ENCODE measurements around the gene ZNF200.
"Not testable (repeated sequence)": the region's sequence is repeated elsewhere in the genome, so short reads cannot be mapped to it uniquely, and the experiment has no call there.

ZNF200 gene

DNA sequence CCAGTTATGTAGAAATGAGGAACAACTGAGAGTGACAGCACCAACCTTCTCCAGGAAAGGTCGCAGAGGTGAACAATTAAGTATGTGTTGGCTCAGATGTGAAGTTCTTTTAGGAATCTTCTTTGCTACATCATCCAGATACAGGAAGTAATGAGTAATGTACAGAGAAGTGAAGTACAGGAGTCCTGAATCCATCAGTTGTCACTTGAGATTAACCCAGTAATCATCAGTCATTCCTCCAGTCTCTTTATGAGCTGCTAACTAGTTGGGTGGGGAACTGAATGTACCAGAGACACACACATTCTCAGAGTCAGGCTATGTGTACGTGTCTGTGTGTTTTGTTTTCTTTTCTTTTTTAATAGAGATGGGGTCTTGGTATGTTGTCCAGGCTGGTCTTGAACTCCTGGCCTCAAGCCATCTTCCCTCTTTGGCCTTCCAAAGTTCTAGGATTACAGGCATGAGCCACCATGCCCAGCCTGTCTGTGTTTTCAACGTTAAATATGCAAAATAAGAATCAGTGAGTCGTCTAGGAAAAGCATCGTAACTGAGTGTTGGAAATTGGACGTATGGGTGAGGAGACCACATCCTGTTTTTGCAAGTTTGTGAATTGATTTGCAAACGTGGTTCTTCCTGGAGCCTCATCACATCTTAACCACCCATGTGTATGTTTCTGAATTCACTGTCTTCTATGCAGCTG lies 19.9 kb downstream of the ZNF200 start:
- Histone ChIP-seq H3K36me3 (ENCODE audit: control insufficient read depth, insufficient read depth, low read length) (no peaks in the 10 kb centered on the region), H3K9me3 (ENCODE audit: control insufficient read depth, low read length) (no peaks in the 10 kb centered on the region), H3K9ac (ENCODE audit: low read length) (no peak overlapping the region), H3K27me3 (ENCODE audit: control insufficient read depth, insufficient read depth, low read length) (no peaks in the 10 kb centered on the region), H3K4me3 (ENCODE audit: low read length) (no peak overlapping the region), H3K4me1 (ENCODE audit: control insufficient read depth, insufficient read depth, low read length) (no peaks in the 10 kb centered on the region)

DNA sequence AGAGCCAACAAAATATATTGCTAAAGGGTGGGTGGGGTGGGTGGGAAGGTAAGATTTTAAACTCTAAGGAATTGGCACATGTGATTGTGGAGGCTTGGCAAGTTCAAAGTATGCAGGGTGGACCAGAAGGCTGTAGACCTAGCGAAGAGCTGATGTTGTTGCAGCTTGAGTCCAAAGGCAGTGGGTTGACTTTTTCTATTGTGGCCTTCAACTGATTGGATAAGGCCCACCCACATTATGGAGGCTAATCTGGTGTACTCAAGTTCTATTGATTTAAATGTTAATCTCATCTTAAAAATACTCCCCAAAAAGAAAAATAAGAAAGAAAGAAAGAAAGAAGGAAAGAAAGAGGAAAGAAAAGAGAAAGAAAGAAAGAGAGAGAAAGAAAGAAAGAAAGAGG lies 22.4 kb downstream of the ZNF200 start:
- H3K9ac ChIP-seq (ENCODE audit: low read length), result no peak overlapping the region
- H3K4me3 ChIP-seq (ENCODE audit: low read length), result no peak overlapping the region
- H3K36me3 ChIP-seq (ENCODE audit: control insufficient read depth, insufficient read depth, low read length), result no peaks in the 10 kb centered on the region
- no peaks in the 10 kb centered on the region for H3K27me3 ChIP-seq (ENCODE audit: control insufficient read depth, insufficient read depth, low read length)
- H3K9me3 ChIP-seq (ENCODE audit: control insufficient read depth, low read length), result no peaks in the 10 kb centered on the region
- no peaks in the 10 kb centered on the region for H3K4me1 ChIP-seq (ENCODE audit: control insufficient read depth, insufficient read depth, low read length)

DNA sequence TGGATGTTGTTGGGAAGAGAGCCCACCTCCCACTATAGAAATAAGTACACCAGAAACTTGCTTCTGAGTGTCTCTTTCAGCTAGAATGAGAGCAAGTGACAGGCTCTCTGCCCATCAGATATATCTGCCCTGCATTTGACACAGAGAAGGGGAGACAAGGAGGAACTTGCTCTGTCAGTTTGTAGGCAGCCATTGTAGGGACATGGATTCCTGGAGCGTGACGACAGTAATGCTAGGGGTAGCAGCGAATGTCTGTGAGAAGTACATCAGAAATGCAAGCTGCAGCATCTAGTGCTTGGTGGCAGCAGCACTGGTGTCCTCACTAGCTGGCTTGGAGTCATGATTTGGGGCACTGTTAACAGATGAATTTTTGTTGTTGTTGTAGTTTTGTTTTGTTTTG lies 23.0 kb downstream of the ZNF200 start:
- Histone ChIP-seq H3K36me3 (ENCODE audit: control insufficient read depth, insufficient read depth, low read length) (no peaks in the 10 kb centered on the region), H3K9me3 (ENCODE audit: control insufficient read depth, low read length) (no peaks in the 10 kb centered on the region), H3K27me3 (ENCODE audit: control insufficient read depth, insufficient read depth, low read length) (no peaks in the 10 kb centered on the region), H3K4me1 (ENCODE audit: control insufficient read depth, insufficient read depth, low read length) (no peaks in the 10 kb centered on the region), H3K4me3 (ENCODE audit: low read length) (no peak overlapping the region), H3K9ac (ENCODE audit: low read length) (no peak overlapping the region)

DNA sequence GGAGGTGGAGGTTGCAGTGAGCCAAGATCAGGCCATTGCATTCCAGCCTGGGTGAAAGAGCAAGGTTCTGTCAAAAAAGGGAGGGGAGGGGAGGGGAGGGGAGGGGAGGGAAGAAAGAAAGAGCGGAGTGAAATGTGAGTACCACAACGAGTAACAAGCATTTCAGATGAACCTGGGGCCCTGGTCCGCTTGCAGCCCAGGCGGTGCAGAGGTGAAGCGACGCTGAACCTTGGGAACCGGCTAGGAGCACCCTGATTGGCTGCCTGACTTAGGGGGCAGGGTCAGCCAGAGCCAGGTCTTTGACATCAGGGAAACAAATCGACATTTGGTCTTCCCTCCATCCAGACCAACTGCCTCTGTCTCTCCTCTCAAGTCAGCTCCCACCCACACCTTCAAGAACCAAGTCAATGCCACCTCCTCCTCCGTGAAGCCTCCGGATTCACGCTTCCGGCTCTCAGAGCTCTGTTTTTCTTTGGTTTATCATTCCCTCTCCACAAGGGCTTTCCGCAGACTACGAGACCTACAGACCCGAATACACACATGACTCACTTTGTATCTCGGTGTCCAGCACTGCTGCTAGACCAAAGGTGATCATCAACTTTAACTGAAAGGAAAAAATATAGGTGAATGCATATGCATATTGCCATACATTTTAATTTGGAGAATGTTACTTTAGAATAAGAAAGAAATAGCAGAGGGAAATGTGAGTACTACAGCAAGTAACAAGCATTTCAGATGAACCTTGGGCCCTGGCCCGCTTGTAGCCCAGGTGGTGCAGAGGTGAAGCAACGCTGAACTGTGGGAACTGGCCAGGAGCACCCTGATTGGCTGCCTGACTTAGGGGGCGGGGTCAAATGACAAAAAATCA lies 27.6 kb downstream of the ZNF200 start:
- Histone ChIP-seq H3K4me1 (ENCODE audit: control insufficient read depth, insufficient read depth, low read length) (no peaks in the 10 kb centered on the region), H3K9ac (ENCODE audit: low read length) (no peak overlapping the region), H3K9me3 (ENCODE audit: control insufficient read depth, low read length) (no peaks in the 10 kb centered on the region), H3K27me3 (ENCODE audit: control insufficient read depth, insufficient read depth, low read length) (no peaks in the 10 kb centered on the region), H3K4me3 (ENCODE audit: low read length) (no peak overlapping the region), H3K36me3 (ENCODE audit: control insufficient read depth, insufficient read depth, low read length) (no peaks in the 10 kb centered on the region)

DNA sequence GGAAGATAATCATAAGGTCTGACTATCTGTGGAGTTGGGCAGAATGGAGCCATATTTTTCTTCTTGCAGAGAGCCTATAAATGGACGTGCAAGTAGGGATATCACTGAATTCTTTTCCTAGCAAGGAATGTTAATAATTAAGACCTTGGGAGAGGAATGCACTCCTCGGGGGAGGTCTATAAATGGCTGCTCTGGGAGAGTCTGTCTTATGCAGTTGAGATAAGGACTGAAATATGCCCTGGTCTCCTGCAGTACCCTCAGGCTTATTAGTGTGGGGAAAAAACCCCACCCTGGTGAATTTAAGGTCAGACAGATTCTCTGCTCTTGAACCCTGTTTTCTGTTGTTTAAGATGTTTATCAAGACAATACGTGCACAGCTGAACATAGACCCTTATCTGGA lies 29.0 kb downstream of the ZNF200 start:
- not testable (repeated sequence) for H3K4me3 ChIP-seq (ENCODE audit: low read length); H3K9me3 ChIP-seq (ENCODE audit: control insufficient read depth, low read length); H3K9ac ChIP-seq (ENCODE audit: low read length); H3K36me3 ChIP-seq (ENCODE audit: control insufficient read depth, insufficient read depth, low read length); H3K27me3 ChIP-seq (ENCODE audit: control insufficient read depth, insufficient read depth, low read length); H3K4me1 ChIP-seq (ENCODE audit: control insufficient read depth, insufficient read depth, low read length)

DNA sequence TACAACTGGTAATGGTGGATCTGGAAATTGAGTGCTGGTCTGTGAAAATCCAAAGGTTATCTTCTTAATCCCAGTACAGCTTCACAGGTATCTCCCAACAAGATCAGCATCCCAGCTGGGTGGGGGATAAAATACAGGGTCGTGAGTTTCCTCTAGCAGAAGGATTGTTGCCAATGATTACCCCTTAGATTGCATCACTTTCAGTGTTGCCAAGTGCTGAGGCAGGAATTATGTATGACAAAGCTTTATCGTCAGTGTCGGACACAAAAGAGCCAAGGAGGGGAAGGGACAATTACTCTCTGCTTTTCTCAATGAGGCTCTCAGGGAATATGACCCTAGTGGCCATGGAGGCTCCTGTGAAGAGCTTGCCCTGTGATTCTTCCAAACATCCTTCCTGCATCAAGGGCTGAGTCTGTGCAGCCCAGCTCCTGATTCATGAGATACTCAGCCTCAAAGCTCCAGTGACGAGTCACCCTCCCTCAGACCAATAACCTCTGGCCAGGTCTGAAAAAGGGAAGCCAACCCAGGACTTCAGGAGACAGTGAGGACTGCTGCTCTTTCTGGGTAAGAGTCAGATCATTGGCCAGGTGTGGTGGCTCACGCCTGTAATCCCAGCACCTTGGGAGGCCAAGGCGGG lies 31.9 kb downstream of the ZNF200 start:
- Histone ChIP-seq H3K27me3 (ENCODE audit: control insufficient read depth, insufficient read depth, low read length) (peaks cover 9% of the 10 kb centered on the region), H3K9me3 (ENCODE audit: control insufficient read depth, low read length) (no peaks in the 10 kb centered on the region), H3K4me3 (ENCODE audit: low read length) (no peak overlapping the region), H3K36me3 (ENCODE audit: control insufficient read depth, insufficient read depth, low read length) (no peaks in the 10 kb centered on the region), H3K4me1 (ENCODE audit: control insufficient read depth, insufficient read depth, low read length) (no peaks in the 10 kb centered on the region), H3K9ac (ENCODE audit: low read length) (no peak overlapping the region)

DNA sequence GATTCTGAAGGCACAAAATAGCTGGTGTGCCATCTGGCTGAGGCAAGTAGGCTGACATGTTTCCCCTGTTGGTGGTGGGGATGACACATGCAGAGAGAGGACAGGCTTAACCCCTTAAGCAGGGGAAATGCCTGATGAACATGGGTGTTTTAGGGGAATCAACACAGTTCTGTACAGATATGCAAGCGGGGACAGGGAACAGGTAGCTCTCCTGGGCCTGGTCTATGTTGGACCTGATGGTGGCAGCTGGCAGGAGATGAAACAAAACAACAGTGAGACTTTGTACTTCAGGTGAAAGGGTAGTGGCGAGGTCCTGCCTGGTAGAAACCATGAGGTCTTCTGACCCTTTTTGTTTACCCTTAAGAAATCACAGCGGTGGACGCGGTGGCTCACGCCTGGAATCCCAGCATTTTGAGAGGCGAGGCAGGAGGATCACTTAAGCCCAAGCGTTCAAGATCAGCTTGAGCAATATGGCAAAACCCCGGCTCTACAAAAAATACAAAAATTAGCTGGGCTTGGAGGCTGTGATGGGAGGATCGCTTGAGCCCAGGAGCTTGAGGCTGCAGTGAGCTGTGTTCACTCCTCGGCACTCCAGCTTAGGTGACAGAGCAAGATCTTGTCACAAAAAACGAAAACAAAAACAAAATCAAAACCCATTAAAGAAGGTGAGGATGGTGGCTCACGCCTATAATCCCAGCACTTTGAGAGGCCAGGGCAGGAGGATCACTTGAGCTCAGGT lies 36.5 kb downstream of the ZNF200 start:
- Histone ChIP-seq H3K36me3 (ENCODE audit: control insufficient read depth, insufficient read depth, low read length) (no peaks in the 10 kb centered on the region), H3K9me3 (ENCODE audit: control insufficient read depth, low read length) (no peaks in the 10 kb centered on the region), H3K4me3 (ENCODE audit: low read length) (no peak overlapping the region), H3K27me3 (ENCODE audit: control insufficient read depth, insufficient read depth, low read length) (peaks cover 38% of the 10 kb centered on the region), H3K9ac (ENCODE audit: low read length) (no peak overlapping the region), H3K4me1 (ENCODE audit: control insufficient read depth, insufficient read depth, low read length) (no peaks in the 10 kb centered on the region)

DNA sequence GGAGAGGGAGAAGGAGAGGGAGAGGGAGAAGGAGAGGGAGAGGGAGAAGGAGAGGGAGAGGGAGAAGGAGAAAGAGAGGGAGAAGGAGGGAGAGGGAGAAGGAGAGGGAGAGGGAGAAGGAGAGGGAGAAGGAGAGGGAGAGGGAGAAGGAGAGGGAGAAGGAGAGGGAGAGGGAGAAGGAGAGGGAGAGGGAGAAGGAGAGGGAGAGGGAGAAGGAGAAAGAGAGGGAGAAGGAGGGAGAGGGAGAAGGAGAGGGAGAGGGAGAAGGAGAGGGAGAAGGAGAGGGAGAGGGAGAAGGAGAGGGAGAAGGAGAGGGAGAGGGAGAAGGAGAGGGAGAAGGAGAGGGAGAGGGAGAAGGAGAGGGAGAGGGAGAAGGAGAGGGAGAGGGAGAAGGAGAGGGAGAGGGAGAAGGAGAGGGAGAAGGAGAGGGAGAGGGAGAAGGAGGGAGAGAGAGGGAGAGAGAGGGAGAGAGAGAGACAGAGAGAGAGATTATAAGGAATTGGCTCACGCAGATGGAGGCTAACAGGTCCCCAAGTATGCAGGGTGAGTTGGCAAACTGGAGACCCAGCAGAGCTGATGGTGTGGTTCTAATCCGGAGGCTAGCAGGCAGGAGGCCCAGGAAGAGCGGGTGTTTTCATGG lies 37.1 kb downstream of the ZNF200 start:
- H3K4me3 ChIP-seq (ENCODE audit: low read length); H3K36me3 ChIP-seq (ENCODE audit: control insufficient read depth, insufficient read depth, low read length); H3K9me3 ChIP-seq (ENCODE audit: control insufficient read depth, low read length); H3K9ac ChIP-seq (ENCODE audit: low read length); H3K4me1 ChIP-seq (ENCODE audit: control insufficient read depth, insufficient read depth, low read length): not testable (repeated sequence)
- H3K27me3 ChIP-seq (ENCODE audit: control insufficient read depth, insufficient read depth, low read length), result peaks cover 45% of the 10 kb centered on the region

DNA sequence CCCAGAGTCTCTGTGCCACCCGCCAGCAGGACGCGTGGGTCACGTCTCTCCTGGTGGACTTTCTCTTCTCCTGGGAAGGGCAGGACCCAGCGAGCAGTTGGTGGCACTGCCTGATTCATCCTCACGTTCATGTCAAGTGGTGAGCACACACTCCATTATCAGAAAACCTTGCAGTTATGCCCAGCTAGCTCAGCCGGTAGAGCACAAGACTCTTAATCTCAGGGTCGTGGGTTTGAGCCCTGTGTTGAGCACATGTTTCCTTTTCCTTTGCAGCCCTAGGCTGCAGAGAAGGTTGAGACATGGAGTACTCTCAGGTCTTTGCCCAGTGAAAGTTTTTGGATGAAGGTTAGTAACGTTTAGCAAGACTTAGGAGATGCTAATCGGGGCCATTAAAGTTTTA lies 39.0 kb downstream of the ZNF200 start:
- Histone ChIP-seq H3K27me3 (ENCODE audit: control insufficient read depth, insufficient read depth, low read length) (peaks cover 60% of the 10 kb centered on the region), H3K4me3 (ENCODE audit: low read length) (no peak overlapping the region), H3K9me3 (ENCODE audit: control insufficient read depth, low read length) (no peaks in the 10 kb centered on the region), H3K4me1 (ENCODE audit: control insufficient read depth, insufficient read depth, low read length) (no peaks in the 10 kb centered on the region), H3K9ac (ENCODE audit: low read length) (no peak overlapping the region), H3K36me3 (ENCODE audit: control insufficient read depth, insufficient read depth, low read length) (no peaks in the 10 kb centered on the region)

DNA sequence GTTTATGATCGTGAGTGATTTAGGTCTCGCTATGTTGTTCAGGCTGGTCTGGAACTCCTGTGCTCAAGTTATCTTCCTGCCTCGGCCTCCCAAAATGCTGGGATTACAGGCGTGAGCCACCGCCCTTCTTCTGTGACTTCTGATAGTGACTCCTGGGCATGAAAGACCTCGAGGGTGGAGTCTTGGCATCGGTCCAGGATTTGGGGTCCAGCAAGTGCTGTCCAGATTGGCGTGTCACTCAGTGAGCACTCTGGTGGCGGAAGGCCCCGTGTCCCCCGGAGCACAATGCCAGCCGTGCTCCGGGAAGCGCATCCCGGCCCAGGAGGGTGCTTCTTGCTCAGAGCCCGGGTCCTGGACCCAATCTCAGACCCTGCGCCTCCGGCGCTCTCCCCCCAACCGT lies 40.2 kb downstream of the ZNF200 start:
- Histone ChIP-seq H3K9me3 (ENCODE audit: control insufficient read depth, low read length) (no peaks in the 10 kb centered on the region), H3K4me3 (ENCODE audit: low read length) (no peak overlapping the region), H3K27me3 (ENCODE audit: control insufficient read depth, insufficient read depth, low read length) (peaks cover 71% of the 10 kb centered on the region), H3K36me3 (ENCODE audit: control insufficient read depth, insufficient read depth, low read length) (no peaks in the 10 kb centered on the region), H3K4me1 (ENCODE audit: control insufficient read depth, insufficient read depth, low read length) (peaks cover 4% of the 10 kb centered on the region), H3K9ac (ENCODE audit: low read length) (no peak overlapping the region)

DNA sequence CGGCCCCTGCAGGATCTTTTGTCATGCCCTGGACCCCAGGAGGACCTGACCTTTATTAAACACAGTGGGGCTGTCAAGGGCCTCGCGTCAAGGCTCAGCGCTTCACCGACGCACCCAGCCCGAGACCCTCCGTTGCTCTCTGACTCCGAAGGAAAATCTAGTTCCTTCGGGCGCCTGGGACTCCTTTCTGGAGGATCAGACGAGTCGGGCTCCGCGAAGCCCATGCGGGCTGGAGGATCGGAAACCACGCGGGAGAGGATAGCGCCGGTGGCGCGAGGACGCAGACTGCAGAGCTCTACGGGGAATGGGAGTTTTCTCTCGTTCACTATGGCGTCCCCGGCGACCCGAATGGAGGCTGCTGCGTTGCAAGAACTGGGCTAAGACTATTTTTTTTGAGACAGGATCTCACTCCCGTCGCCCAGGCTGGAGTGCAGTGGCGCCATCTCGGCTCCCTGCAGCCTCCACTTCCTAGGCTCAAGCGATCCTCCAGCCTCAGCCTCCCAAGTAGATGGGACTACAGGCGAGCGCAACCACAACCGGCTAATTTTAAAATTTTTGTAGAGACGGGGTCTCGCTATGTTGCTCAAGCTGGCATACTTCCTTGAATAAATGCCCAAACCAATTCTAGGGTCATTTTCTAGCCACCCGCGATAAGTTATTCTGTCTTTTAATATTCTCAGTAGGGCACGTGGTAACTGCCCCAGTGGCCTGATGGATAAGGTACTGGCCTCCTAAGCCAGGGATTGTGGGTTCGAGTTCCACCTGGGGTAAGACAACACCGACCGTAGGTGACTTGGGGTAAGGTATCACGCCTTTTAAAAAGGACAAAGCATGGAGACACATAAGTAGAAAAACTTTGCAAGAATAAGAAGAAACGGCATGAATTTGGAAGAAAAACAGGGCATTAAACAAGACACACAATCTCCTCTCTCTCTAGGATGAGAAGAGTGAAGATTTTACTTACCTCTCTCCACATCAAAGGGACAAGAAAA lies 41.4 kb downstream of the ZNF200 start:
- H3K9me3 ChIP-seq (ENCODE audit: control insufficient read depth, low read length), result no peaks in the 10 kb centered on the region
- no peak overlapping the region for H3K9ac ChIP-seq (ENCODE audit: low read length)
- no peak overlapping the region for H3K4me3 ChIP-seq (ENCODE audit: low read length)
- no peaks in the 10 kb centered on the region for H3K36me3 ChIP-seq (ENCODE audit: control insufficient read depth, insufficient read depth, low read length)
- H3K27me3 ChIP-seq (ENCODE audit: control insufficient read depth, insufficient read depth, low read length), result peaks cover 81% of the 10 kb centered on the region
- peaks cover 14% of the 10 kb centered on the region for H3K4me1 ChIP-seq (ENCODE audit: control insufficient read depth, insufficient read depth, low read length)

Data from mucosa of stomach (tissue), 1 donor.